Panc1 (cell line): ENCODE results near the gene CNBD2.

Experiments used
- SIN3A ChIP-seq: IDR thresholded peaks from 2 replicates; pipeline ENCODE4 v1.6.1; 2012; ENCODE audit warnings: low read depth, mild to moderate bottlenecking, low read length, moderate library complexity, borderline replicate concordance; ENCODE audit not compliant: insufficient read depth
- TCF7L2 ChIP-seq: IDR thresholded peaks from 2 replicates; pipeline ENCODE4 v1.6.1; 2011; ENCODE audit warnings: mild to moderate bottlenecking, low read depth, low read length, inconsistent platforms
- TF ChIP-seq, protein P1 (sequence below): fragments of 450-650 bp; IDR thresholded peaks from 2 replicates; pipeline ENCODE4 v1.5.1; 2017; ENCODE audit warnings: mild to moderate bottlenecking

DNA sequence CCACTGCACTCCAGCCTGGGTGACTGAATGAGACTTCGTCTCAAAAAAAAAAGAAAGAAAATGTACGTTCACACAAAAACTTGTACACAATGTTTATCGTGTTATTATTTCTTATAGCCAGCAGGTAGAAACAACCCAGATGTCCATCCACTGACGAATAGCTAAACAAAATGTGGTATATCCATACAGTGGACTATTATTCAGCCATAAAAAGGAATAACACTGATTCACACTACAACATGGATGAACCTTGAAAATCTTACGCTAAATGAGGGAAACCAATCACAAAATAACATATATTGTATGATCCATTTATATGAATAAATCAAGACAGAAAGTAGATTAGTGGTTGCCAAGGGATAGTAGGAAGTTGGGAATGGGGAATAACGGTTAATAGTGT, 111.1 kb downstream of the CNBD2 start:
- TF ChIP-seq TCF7L2 (no peak), SIN3A (no peak)
- TF ChIP-seq, protein P1, sequence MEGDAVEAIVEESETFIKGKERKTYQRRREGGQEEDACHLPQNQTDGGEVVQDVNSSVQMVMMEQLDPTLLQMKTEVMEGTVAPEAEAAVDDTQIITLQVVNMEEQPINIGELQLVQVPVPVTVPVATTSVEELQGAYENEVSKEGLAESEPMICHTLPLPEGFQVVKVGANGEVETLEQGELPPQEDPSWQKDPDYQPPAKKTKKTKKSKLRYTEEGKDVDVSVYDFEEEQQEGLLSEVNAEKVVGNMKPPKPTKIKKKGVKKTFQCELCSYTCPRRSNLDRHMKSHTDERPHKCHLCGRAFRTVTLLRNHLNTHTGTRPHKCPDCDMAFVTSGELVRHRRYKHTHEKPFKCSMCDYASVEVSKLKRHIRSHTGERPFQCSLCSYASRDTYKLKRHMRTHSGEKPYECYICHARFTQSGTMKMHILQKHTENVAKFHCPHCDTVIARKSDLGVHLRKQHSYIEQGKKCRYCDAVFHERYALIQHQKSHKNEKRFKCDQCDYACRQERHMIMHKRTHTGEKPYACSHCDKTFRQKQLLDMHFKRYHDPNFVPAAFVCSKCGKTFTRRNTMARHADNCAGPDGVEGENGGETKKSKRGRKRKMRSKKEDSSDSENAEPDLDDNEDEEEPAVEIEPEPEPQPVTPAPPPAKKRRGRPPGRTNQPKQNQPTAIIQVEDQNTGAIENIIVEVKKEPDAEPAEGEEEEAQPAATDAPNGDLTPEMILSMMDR, result no peak
